Esophagus (tissue), 2 donors: ENCODE results near the gene DMRT2. TPM values are rescaled to one million over a fixed set of nuclear protein-coding genes. Genes with fewer than 3 reads are reported as not detected.

Source experiments
- H3K27ac ChIP-seq, 2 donors: one replicate each; pipeline ENCODE4 v1.5.1; 2013; ENCODE audit warnings: low read depth in 2 of 2, mild to moderate bottlenecking in 2 of 2, inconsistent platforms in 1 of 2, low read length in 1 of 2, moderate library complexity in 1 of 2
- H3K27me3 ChIP-seq, 2 donors: one replicate each; pipeline ENCODE4 v1.6.1; 2013; ENCODE audit warnings: low read length in 2 of 2, control low read depth in 1 of 2, mild to moderate bottlenecking in 1 of 2; ENCODE audit not compliant: insufficient read depth in 2 of 2, control insufficient read depth in 1 of 2
- H3K36me3 ChIP-seq, 2 donors: one replicate each; pipeline ENCODE4 v1.6.1; 2013; ENCODE audit warnings: low read length in 1 of 2; ENCODE audit not compliant: control insufficient read depth in 2 of 2, insufficient read depth in 2 of 2
- H3K4me1 ChIP-seq, 2 donors: one replicate each; pipeline ENCODE4 v1.6.1; 2013; ENCODE audit warnings: low read length in 1 of 2; ENCODE audit not compliant: control insufficient read depth in 2 of 2, insufficient read depth in 2 of 2
- H3K4me3 ChIP-seq, 2 donors: one replicate each; pipeline ENCODE4 v1.5.1; 2013; ENCODE audit warnings: low read length in 2 of 2, mild to moderate bottlenecking in 2 of 2, low read depth in 1 of 2, moderate library complexity in 1 of 2
- H3K9me3 ChIP-seq, 2 donors: one replicate each; pipeline ENCODE4 v1.6.1; 2013; ENCODE audit warnings: mild to moderate bottlenecking in 2 of 2, low read depth in 1 of 2, low read length in 1 of 2, moderate library complexity in 1 of 2; ENCODE audit not compliant: control insufficient read depth in 2 of 2, insufficient read depth in 1 of 2
- WGBS, 2 donors: extraction: QIAGEN DNeasy Blood & Tissue Kit; methylation state at CpG; one replicate each; pipeline ENCODE4 v1.1.7; 2013; 5-methylcytosine and 5-hydroxymethylcytosine counted together
- polyA plus RNA-seq, 2 donors: library from polyadenylated mRNA; stranded (reverse); fragments of 200-250 nt; gene quantifications; one replicate each; pipeline ENCODE4 v1.2.3, GENCODE V29; 2013
- donor health status: healthy with polysubstance abuse.
- donor health status: Bipolar disorder and iron deficiency.

The DMRT2 gene
- polyA plus RNA-seq, 2 donors: 0.08 to 0.14 TPM

- 66 to 72% methylated on average over 2 of the region's 2 CpGs for WGBS, 2 donors
- Histone ChIP-seq H3K36me3 (no peaks in the 10 kb centered on the region), H3K4me3 (no peak overlapping the region), H3K4me1 (no peaks in the 10 kb centered on the region), H3K9me3 (no peaks in the 10 kb centered on the region), H3K27ac (no peak overlapping the region), H3K27me3 (no peaks in the 10 kb centered on the region)
Observed at GRCh38 chr9:1100201-1100600, 50.0 kb downstream of the DMRT2 start.

DNA sequence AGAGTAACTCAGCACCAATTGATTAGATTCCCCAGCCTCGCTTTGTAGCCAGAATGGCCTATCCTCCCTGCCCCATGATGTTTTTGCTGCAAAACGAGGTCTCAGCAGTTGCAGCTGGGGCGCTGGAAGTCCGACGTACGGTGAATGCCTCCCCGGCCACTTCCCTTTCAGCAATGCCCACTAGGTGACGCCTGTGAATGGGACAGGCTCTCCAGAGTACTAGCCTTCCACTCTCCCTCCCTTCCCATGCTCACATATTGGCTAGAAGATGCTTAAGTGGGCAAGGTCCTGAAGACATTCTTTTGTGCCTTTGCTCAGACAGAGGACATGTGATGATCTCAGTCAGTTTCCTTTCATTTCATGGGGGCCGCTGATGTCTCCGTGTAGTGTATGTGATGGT is 50.8 kb downstream of the DMRT2 start:
- WGBS, 2 donors: 34 to 44% methylated on average over 10 of the region's 10 CpGs
- Histone ChIP-seq H3K27me3 (no peaks in the 10 kb centered on the region), H3K4me3 (no peak overlapping the region), H3K27ac (no peak overlapping the region), H3K4me1 (no peaks in the 10 kb centered on the region), H3K36me3 (no peaks in the 10 kb centered on the region), H3K9me3 (no peaks in the 10 kb centered on the region)

- no peak overlapping the region for H3K27ac ChIP-seq
- no peak overlapping the region for H3K4me3 ChIP-seq
- 59 to 66% methylated on average over 7 of the region's 7 CpGs for WGBS, 2 donors
- H3K27me3 ChIP-seq: no peaks in the 10 kb centered on the region
- no peaks in the 10 kb centered on the region for H3K36me3 ChIP-seq
- no peaks in the 10 kb centered on the region for H3K9me3 ChIP-seq
- H3K4me1 ChIP-seq: no peaks in the 10 kb centered on the region
Observed at GRCh38 chr9:1101846-1102641, 51.9 kb downstream of the DMRT2 start.

DNA sequence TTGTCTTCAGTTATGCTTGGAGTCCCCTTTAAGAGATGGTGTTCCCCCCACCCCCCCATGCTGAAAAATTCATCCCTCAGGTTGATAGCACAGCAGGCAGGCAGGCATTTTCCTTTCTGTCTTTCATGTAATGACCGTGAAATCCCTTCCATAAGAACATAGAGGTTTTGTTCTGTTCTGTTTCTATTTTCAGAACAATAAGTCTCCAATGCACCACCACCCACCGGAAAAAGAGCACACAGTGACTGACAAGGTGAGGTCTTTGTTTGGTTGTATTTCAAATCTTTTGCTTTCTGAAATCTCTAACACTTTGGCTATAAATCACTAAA is 52.4 kb downstream of the DMRT2 start:
- 43 to 58% methylated on average over 2 of the region's 2 CpGs for WGBS, 2 donors
- H3K27ac ChIP-seq: no peak overlapping the region
- no peaks in the 10 kb centered on the region for H3K4me1 ChIP-seq
- no peak overlapping the region for H3K4me3 ChIP-seq
- H3K27me3 ChIP-seq: no peaks in the 10 kb centered on the region
- H3K9me3 ChIP-seq: no peaks in the 10 kb centered on the region
- no peaks in the 10 kb centered on the region for H3K36me3 ChIP-seq

Other genes with a start within 250 kb of the DMRT2 start
- not detected for gene DMRT1, start 208.7 kb upstream of the DMRT2 start, polyA plus RNA-seq
- under 1 TPM; 0.20 to 0.22 TPM for gene DMRT3, start 73.7 kb upstream of the DMRT2 start, polyA plus RNA-seq